Measurements from ENCODE around the gene TSSC4.

The TSSC4 gene

GRCh38 chr11:2446590-2447252 is 46.2 kb downstream of the TSSC4 start:
- DNase-seq (ENCODE audit: extremely low read depth in 1 of 2, low read depth in 1 of 2), result no peak

- no peak for DNase-seq (ENCODE audit: extremely low read depth in 1 of 2, low read depth in 1 of 2)
These were observed 46.9 kb downstream of the TSSC4 start for GRCh38 chr11:2447253-2447950.

- DNase-seq (ENCODE audit: extremely low read depth in 1 of 2, low read depth in 1 of 2), result no peak
These were observed 47.6 kb downstream of the TSSC4 start for GRCh38 chr11:2447951-2448650.

- no peak for DNase-seq (ENCODE audit: extremely low read depth in 1 of 2, low read depth in 1 of 2)
These were observed 48.4 kb downstream of the TSSC4 start for GRCh38 chr11:2448661-2449547.

GRCh38 chr11:2449548-2450320 is 49.2 kb downstream of the TSSC4 start:
- no peak for DNase-seq (ENCODE audit: extremely low read depth in 1 of 2, low read depth in 1 of 2)

GRCh38 chr11:2450321-2451041 is 49.9 kb downstream of the TSSC4 start:
- DNase-seq (ENCODE audit: extremely low read depth in 1 of 2, low read depth in 1 of 2), result no peak

- no peak for DNase-seq (ENCODE audit: extremely low read depth in 1 of 2, low read depth in 1 of 2)
These were observed 50.8 kb downstream of the TSSC4 start for GRCh38 chr11:2451336-2451735.

GRCh38 chr11:2451916-2452315 is 51.4 kb downstream of the TSSC4 start:
- no peak for DNase-seq (ENCODE audit: extremely low read depth in 1 of 2, low read depth in 1 of 2)

- no peak for DNase-seq (ENCODE audit: extremely low read depth in 1 of 2, low read depth in 1 of 2)
These were observed 51.9 kb downstream of the TSSC4 start for GRCh38 chr11:2452321-2453012.

- no peak for DNase-seq (ENCODE audit: extremely low read depth in 1 of 2, low read depth in 1 of 2)
These were observed 52.9 kb downstream of the TSSC4 start for GRCh38 chr11:2453436-2453835.
